ENCODE data around the gene DYRK4. TPM values are rescaled to one million over a fixed set of nuclear protein-coding genes. Genes with fewer than 3 reads are reported as not detected.

Gene DYRK4
- total RNA-seq, 1 experiment from 2014 or later = 24.6 TPM

DNA sequence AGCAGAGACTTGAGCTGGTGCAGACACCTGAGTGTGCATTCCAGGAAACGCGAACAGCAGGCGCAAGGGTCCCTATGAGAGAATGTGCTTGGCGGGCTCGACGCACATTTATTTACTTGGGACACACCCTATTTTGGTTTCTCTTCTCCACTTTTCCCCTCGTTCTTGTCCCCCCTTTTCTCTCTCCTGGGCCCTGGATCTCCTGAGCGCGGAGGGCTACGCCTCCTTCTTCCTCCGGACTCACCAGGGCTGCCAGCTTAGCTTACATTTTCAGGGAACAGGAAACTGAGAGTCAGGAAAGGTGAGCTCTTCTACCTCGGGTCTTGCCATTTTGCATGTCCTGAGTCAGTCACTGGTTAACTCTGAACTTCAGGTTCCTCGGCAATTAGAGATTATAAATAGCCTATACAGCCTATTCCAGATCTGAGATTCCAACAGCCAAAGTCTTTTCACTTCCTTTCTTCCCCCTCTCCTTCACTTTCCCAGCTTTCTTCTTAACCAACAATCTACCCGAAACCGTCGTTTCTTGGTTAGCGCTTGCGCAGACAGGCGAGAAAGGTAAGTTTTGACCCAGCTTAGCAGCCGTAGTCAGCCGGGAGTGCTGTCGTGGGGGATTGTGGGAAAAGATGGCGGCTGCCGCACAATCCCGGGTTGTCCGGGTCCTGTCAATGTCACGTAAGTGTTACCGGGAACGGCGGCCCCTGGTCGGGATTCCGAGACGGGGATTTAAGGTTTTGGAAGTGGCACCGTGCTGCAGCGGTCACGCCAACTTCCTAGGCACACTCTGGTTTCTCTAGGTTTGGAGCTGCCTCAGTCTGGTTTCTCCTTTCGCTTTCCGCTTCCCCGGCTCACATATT lies 86.7 kb downstream of the DYRK4 start, which contains the start of the genes AKAP3 and NDUFA9:
TSS of gene AKAP3 (minus strand) at position 551 of the 857 bp plus-strand sequence. CDS start 10,855 bp downstream, outside the sequence.
TSS of gene NDUFA9 (plus strand) at position 614 of the 857 bp plus-strand sequence. CDS start at position 627, 13 bp downstream.
- H3K4me3 Mint-ChIP-seq (ENCODE audit: low read depth, unreplicated experiment) = peak within 1 kb of the TSS; percentile 99
- H3K36me3 Mint-ChIP-seq (ENCODE audit: insufficient read depth, unreplicated experiment) = peaks cover 21% of the 10 kb centered on the region
- BruUV-seq (replicated peaks) = TSS peak; percentile 89
- peak; percentile 80 for DNase-seq
- intact Hi-C loops (cut with micrococcal nuclease; ENCODE audit: unreplicated experiment) = loop anchor here (2.0 kb wide), 1 partner anchor 44 kb away; no protein-coding TSS in a partner anchor
- CTCF ChIA-PET = interaction anchor here (0.9 kb wide), 1 partner anchor 51 kb away, joined by 3 read pairs; no protein-coding TSS in a partner anchor
- peaks cover 11% of the 10 kb centered on the region for H3K27me3 Mint-ChIP-seq (ENCODE audit: unreplicated experiment)
- no peaks in the 10 kb centered on the region for H3K9me3 Mint-ChIP-seq (ENCODE audit: low read depth, unreplicated experiment)
- H3K4me1 Mint-ChIP-seq (ENCODE audit: low read depth, unreplicated experiment) = peaks cover 22% of the 10 kb centered on the region
- TF ChIP-seq, protein P1, sequence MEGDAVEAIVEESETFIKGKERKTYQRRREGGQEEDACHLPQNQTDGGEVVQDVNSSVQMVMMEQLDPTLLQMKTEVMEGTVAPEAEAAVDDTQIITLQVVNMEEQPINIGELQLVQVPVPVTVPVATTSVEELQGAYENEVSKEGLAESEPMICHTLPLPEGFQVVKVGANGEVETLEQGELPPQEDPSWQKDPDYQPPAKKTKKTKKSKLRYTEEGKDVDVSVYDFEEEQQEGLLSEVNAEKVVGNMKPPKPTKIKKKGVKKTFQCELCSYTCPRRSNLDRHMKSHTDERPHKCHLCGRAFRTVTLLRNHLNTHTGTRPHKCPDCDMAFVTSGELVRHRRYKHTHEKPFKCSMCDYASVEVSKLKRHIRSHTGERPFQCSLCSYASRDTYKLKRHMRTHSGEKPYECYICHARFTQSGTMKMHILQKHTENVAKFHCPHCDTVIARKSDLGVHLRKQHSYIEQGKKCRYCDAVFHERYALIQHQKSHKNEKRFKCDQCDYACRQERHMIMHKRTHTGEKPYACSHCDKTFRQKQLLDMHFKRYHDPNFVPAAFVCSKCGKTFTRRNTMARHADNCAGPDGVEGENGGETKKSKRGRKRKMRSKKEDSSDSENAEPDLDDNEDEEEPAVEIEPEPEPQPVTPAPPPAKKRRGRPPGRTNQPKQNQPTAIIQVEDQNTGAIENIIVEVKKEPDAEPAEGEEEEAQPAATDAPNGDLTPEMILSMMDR (IDR thresholded peaks at IDR 0.05; ENCODE audit: unreplicated experiment) = no peak
- peak within 1 kb of the TSS; percentile 99 for H3K27ac Mint-ChIP-seq (ENCODE audit: unreplicated experiment)

GRCh38 chr12:4649358-4649661 lies 87.3 kb downstream of the DYRK4 start:
- H3K9me3 Mint-ChIP-seq (ENCODE audit: low read depth, unreplicated experiment) = no peaks in the 10 kb centered on the region
- H3K27me3 Mint-ChIP-seq (ENCODE audit: unreplicated experiment) = peaks cover 5% of the 10 kb centered on the region
- H3K4me3 Mint-ChIP-seq (ENCODE audit: low read depth, unreplicated experiment) = peak overlapping the region; percentile 99
- H3K36me3 Mint-ChIP-seq (ENCODE audit: insufficient read depth, unreplicated experiment) = peaks cover 21% of the 10 kb centered on the region
- TF ChIP-seq, protein P1 (IDR thresholded peaks at IDR 0.05; ENCODE audit: unreplicated experiment) = no peak
- peaks cover 22% of the 10 kb centered on the region for H3K4me1 Mint-ChIP-seq (ENCODE audit: low read depth, unreplicated experiment)
- CTCF ChIA-PET = interaction anchor here (0.9 kb wide), 1 partner anchor 51 kb away, joined by 3 read pairs; no protein-coding TSS in a partner anchor
- BruUV-seq (replicated peaks) = no TSS peak
- H3K27ac Mint-ChIP-seq (ENCODE audit: unreplicated experiment) = peak overlapping the region; percentile 99
- DNase-seq = no peak
- intact Hi-C loops (cut with micrococcal nuclease; ENCODE audit: unreplicated experiment) = loop anchor here (2.0 kb wide), 1 partner anchor 45 kb away; no protein-coding TSS in a partner anchor

- no peaks in the 10 kb centered on the region for H3K9me3 Mint-ChIP-seq (ENCODE audit: low read depth, unreplicated experiment)
- TF ChIP-seq, protein P1 (IDR thresholded peaks at IDR 0.05; ENCODE audit: unreplicated experiment) = no peak
- no TSS peak for BruUV-seq (replicated peaks)
- intact Hi-C loops (cut with micrococcal nuclease; ENCODE audit: unreplicated experiment) = no loop called here
- H3K27me3 Mint-ChIP-seq (ENCODE audit: unreplicated experiment) = no peaks in the 10 kb centered on the region
- no peak for DNase-seq
- no peak overlapping the region for H3K4me3 Mint-ChIP-seq (ENCODE audit: low read depth, unreplicated experiment)
- CTCF ChIA-PET = interaction anchor here (0.6 kb wide), 1 partner anchor 13 kb away, joined by 3 read pairs; no protein-coding TSS in a partner anchor
- peaks cover 18% of the 10 kb centered on the region for H3K36me3 Mint-ChIP-seq (ENCODE audit: insufficient read depth, unreplicated experiment)
- H3K4me1 Mint-ChIP-seq (ENCODE audit: low read depth, unreplicated experiment) = peaks cover 22% of the 10 kb centered on the region
- no peak overlapping the region for H3K27ac Mint-ChIP-seq (ENCODE audit: unreplicated experiment)
Measured at GRCh38 chr12:4653257-4653656, 91.2 kb downstream of the DYRK4 start.

GRCh38 chr12:4653691-4654090 lies 91.7 kb downstream of the DYRK4 start:
- H3K36me3 Mint-ChIP-seq (ENCODE audit: insufficient read depth, unreplicated experiment) = peaks cover 14% of the 10 kb centered on the region
- CTCF ChIA-PET = no interaction called here
- H3K4me1 Mint-ChIP-seq (ENCODE audit: low read depth, unreplicated experiment) = peaks cover 22% of the 10 kb centered on the region
- no TSS peak for BruUV-seq (replicated peaks)
- no peak overlapping the region for H3K27ac Mint-ChIP-seq (ENCODE audit: unreplicated experiment)
- no peaks in the 10 kb centered on the region for H3K27me3 Mint-ChIP-seq (ENCODE audit: unreplicated experiment)
- no peak overlapping the region for H3K4me3 Mint-ChIP-seq (ENCODE audit: low read depth, unreplicated experiment)
- H3K9me3 Mint-ChIP-seq (ENCODE audit: low read depth, unreplicated experiment) = no peaks in the 10 kb centered on the region
- TF ChIP-seq, protein P1 (IDR thresholded peaks at IDR 0.05; ENCODE audit: unreplicated experiment) = no peak
- no peak for DNase-seq
- intact Hi-C loops (cut with micrococcal nuclease; ENCODE audit: unreplicated experiment) = no loop called here

Other genes with a start within 250 kb of the DYRK4 start
- 15.9 and 17.3 TPM in 2 replicates for gene TIGAR, start 241.0 kb upstream of the DYRK4 start, total RNA-seq (2022)
- not detected in 2 replicates for gene FGF23, start 182.5 kb upstream of the DYRK4 start, total RNA-seq (2022)
- gene FGF6, start 116.4 kb upstream of the DYRK4 start, total RNA-seq (2022) = not detected in 2 replicates
- gene RAD51AP1, start 23.3 kb upstream of the DYRK4 start, total RNA-seq (2022) = 38.0 and 42.8 TPM in 2 replicates
- 1.5 and 1.6 TPM in 2 replicates for gene AKAP3, start 86.8 kb downstream of the DYRK4 start, total RNA-seq (2022)
- 125 and 130 TPM in 2 replicates for gene NDUFA9, start 86.9 kb downstream of the DYRK4 start, total RNA-seq (2022)
- gene GALNT8, start 158.2 kb downstream of the DYRK4 start, total RNA-seq (2022) = not detected in 2 replicates

Data from Calu3 (cell line).